GM21619 (cell line): ENCODE measurements around the gene SECTM1.
"Not testable (repeated sequence)": the region's sequence is repeated elsewhere in the genome, so short reads cannot be mapped to it uniquely, and the experiment has no call there.

Experiments used
- ATAC-seq: cut with Tn5 transposase; IDR thresholded peaks from one replicate; pipeline ENCODE4 v1.9.1; 2021; ENCODE audit not compliant: unreplicated experiment

Gene SECTM1

GRCh38 chr17:82333279-82334171 lies at the start of gene SECTM1:
TSS of gene SECTM1 (minus strand) at chr17:82333766. CDS start at chr17:82327240, 6,526 bp downstream.
- ATAC-seq: no peak

GRCh38 chr17:82382933-82383255 lies 49.3 kb upstream of the SECTM1 start:
- ATAC-seq: no peak

GRCh38 chr17:82382220-82382932 lies 48.8 kb upstream of the SECTM1 start:
- ATAC-seq: not testable (repeated sequence)

GRCh38 chr17:82381703-82382009 lies 48.1 kb upstream of the SECTM1 start:
- ATAC-seq: not testable (repeated sequence)

- ATAC-seq: no peak
Observed at GRCh38 chr17:82380860-82381702, 47.5 kb upstream of the SECTM1 start.

GRCh38 chr17:82378741-82379021 lies 45.1 kb upstream of the SECTM1 start:
- no peak for ATAC-seq

- no peak for ATAC-seq
Observed at GRCh38 chr17:82377924-82378740, 44.6 kb upstream of the SECTM1 start.

- not testable (repeated sequence) for ATAC-seq
Observed at GRCh38 chr17:82377294-82377693, 43.7 kb upstream of the SECTM1 start.

GRCh38 chr17:82376042-82376730 lies 42.6 kb upstream of the SECTM1 start:
- ATAC-seq: no peak

- ATAC-seq: no peak
Observed at GRCh38 chr17:82375359-82376041, 41.9 kb upstream of the SECTM1 start.

GRCh38 chr17:82374626-82375331 lies 41.2 kb upstream of the SECTM1 start:
- no peak for ATAC-seq

GRCh38 chr17:82373731-82374625 lies 40.4 kb upstream of the SECTM1 start:
- no peak for ATAC-seq

- not testable (repeated sequence) for ATAC-seq
Observed at GRCh38 chr17:82373072-82373452, 39.5 kb upstream of the SECTM1 start.

- no peak for ATAC-seq
Observed at GRCh38 chr17:82372249-82373071, 38.9 kb upstream of the SECTM1 start.

- ATAC-seq: no peak
Observed at GRCh38 chr17:82371333-82372248, 38.0 kb upstream of the SECTM1 start, which contains the start of gene UTS2R. TSS of gene UTS2R (plus strand) at chr17:82371765. CDS start at chr17:82374325, 2,560 bp downstream.
